Right atrium auricular region (tissue), 2 donors: ENCODE results near the gene HS6ST3. TPM values are rescaled to one million over a fixed set of nuclear protein-coding genes. Genes with fewer than 3 reads are reported as not detected.

Experiments used
- DNase-seq: peaks from one replicate; pipeline ENCODE4 v3.0.0-alpha.2; 2019; ENCODE audit warnings: low spot score
- H3K27ac ChIP-seq, 2 donors: fragments of 200-600 bp; sonication (generic); 1 replicate in 1 of 2; 2 replicates in 1 of 2; pipeline ENCODE4 v1.5.1; 2016 to 2019
- H3K27me3 ChIP-seq, 2 donors: fragments of 200-600 bp; sonication (generic); one replicate each; pipeline versions ENCODE4 v1.5.1 to v1.6.0; 2017 to 2019
- H3K36me3 ChIP-seq: fragments of 200-600 bp; sonication (generic); one replicate; pipeline ENCODE4 v1.5.1; 2016
- H3K4me1 ChIP-seq, 2 donors: fragments of 200-600 bp; sonication (generic); one replicate each; pipeline versions ENCODE4 v1.5.1 to v1.6.0; 2017 to 2019
- H3K4me3 ChIP-seq, 2 donors: fragments of 200-600 bp; sonication (generic); 1 replicate in 1 of 2; 2 replicates in 1 of 2; pipeline ENCODE4 v1.5.1; 2017 to 2019; ENCODE audit warnings: mild to moderate bottlenecking in 1 of 2, moderate library complexity in 1 of 2
- H3K9me3 ChIP-seq, 2 donors: fragments of 200-600 bp; sonication (generic); one replicate each; pipeline ENCODE4 v1.5.1; 2019
- CTCF ChIP-seq, 2 donors: fragments of 200-600 bp; sonication (generic); IDR thresholded peaks; one replicate each; pipeline ENCODE4 v1.5.1; 2019; ENCODE audit warnings: antibody characterized with exemption in 2 of 2
- total RNA-seq, 2 donors: library from RNA; depleted of rRNA; stranded (reverse); fragments of >200 nt; gene quantifications; one replicate each; pipeline ENCODE4 v1.1.0, GENCODE V29; 2016

HS6ST3 gene
- total RNA-seq, 2 donors from 2014 or later = 0.59 to 3.1 TPM

DNA sequence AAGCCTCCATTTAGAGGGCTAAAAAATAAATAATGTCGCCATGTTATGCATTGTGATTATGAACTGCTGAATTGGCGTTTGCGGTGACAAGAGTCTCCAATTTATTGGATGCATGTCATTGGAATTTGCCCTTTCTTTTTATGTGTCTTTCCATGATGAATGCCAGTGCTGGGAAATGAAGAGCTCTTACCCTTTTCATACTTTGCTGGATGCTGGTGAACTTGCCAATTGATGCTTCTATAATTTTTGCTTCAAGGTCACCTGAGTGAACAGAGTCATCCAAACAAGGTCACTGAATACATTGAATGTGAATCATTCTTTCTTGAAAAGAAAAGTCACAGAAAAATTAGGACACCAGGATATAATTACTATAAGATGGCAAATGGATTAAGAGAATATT, 556.2 kb downstream of the HS6ST3 start:
- H3K36me3 ChIP-seq = no peaks in the 10 kb centered on the region
- no peak for DNase-seq
- H3K27me3 ChIP-seq = no peaks in the 10 kb centered on the region
- H3K9me3 ChIP-seq = peaks cover 7 to 8% of the 10 kb centered on the region in 2 donors
- H3K4me3 ChIP-seq = no peak overlapping the region
- no peaks in the 10 kb centered on the region for H3K4me1 ChIP-seq
- no peak for TF ChIP-seq CTCF (IDR thresholded peaks at IDR 0.05)
- no peak overlapping the region for H3K27ac ChIP-seq

GRCh38 chr13:96646515-96647211, 556.8 kb downstream of the HS6ST3 start:
- DNase-seq = no peak
- no peak for TF ChIP-seq CTCF (IDR thresholded peaks at IDR 0.05)

GRCh38 chr13:96650301-96650886, 560.5 kb downstream of the HS6ST3 start:
- Histone ChIP-seq H3K27me3 (no peaks in the 10 kb centered on the region), H3K36me3 (no peaks in the 10 kb centered on the region), H3K27ac (no peak overlapping the region), H3K9me3 (peaks cover 0 to 3% of the 10 kb centered on the region in 2 donors), H3K4me1 (no peaks in the 10 kb centered on the region), H3K4me3 (no peak overlapping the region)
- no peak for DNase-seq
- TF ChIP-seq CTCF (IDR thresholded peaks at IDR 0.05) = no peak

More at GRCh38 chr13:96646515-96647211, 556.8 kb downstream of the HS6ST3 start:
- H3K4me1 ChIP-seq = no peaks in the 10 kb centered on the region
- H3K36me3 ChIP-seq = no peaks in the 10 kb centered on the region
- peaks cover 7 to 8% of the 10 kb centered on the region in 2 donors for H3K9me3 ChIP-seq
- no peak overlapping the region for H3K4me3 ChIP-seq
- no peaks in the 10 kb centered on the region for H3K27me3 ChIP-seq
- no peak overlapping the region for H3K27ac ChIP-seq

DNA sequence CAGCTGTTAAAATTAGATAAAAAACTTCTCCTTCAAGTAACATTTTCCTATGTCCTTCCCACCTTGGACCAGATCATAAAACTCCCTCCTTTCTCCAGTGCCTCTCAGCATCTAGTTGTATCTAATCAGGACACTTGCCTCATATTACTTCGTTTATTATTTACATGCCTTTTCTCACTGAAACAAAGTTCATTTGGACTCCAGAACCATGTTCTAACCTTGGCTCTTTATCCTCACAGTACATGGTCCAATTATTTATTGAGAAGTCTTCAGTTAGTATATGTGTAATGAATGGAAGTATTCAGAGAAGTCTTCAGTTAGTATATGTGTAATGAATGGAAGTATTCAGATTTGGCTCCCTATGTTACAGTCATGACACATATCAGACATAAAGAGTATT, 561.7 kb downstream of the HS6ST3 start:
- no peaks in the 10 kb centered on the region for H3K36me3 ChIP-seq
- H3K27me3 ChIP-seq = no peaks in the 10 kb centered on the region
- H3K4me1 ChIP-seq = no peaks in the 10 kb centered on the region
- no peak for TF ChIP-seq CTCF (IDR thresholded peaks at IDR 0.05)
- no peak overlapping the region for H3K27ac ChIP-seq
- H3K4me3 ChIP-seq = no peak overlapping the region
- peaks cover 0 to 3% of the 10 kb centered on the region in 2 donors for H3K9me3 ChIP-seq
- no peak for DNase-seq

DNA sequence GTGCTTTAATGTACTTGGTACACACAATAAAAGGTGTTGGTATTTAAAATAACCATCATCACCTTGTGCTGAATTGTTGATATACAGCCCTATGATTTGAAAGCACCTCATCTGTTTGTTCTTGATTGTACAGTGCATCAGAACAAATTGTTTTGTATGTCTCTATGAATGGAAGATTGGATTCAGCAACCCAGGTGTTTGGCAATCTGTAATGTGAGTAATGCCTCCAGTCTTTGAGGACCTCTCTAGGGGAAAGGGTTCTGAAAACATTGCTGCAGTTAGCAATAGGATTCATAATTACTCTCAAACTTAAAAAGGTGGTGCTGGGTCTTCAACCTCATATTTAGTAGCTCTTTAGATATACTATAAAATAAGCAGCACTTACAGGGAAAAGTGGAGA, 562.6 kb downstream of the HS6ST3 start:
- no peak for TF ChIP-seq CTCF (IDR thresholded peaks at IDR 0.05)
- Histone ChIP-seq H3K27ac (no peak overlapping the region), H3K36me3 (no peaks in the 10 kb centered on the region), H3K4me3 (no peak overlapping the region), H3K9me3 (no peaks in the 10 kb centered on the region), H3K4me1 (no peaks in the 10 kb centered on the region), H3K27me3 (no peaks in the 10 kb centered on the region)
- DNase-seq = no peak
